OCI-LY1 (cell line): ENCODE results near the gene FYN.

Experiments
- EZH2 ChIP-seq: fragments of 200-600 bp; sonication (generic), shearing (Covaris generic); IDR thresholded peaks from 2 replicates; pipeline ENCODE4 v1.8.0; 2017; ENCODE audit warnings: borderline replicate concordance, mixed run types, mild to moderate bottlenecking, antibody characterized with exemption, low read length, moderate library complexity, mixed read lengths
- TF ChIP-seq, protein P1 (sequence below): fragments of 200-600 bp; sonication (generic), shearing (Covaris generic); IDR thresholded peaks from 2 replicates; pipeline ENCODE4 v1.5.1; 2017; ENCODE audit warnings: mild to moderate bottlenecking, antibody characterized with exemption, low read length, moderate library complexity, mixed read lengths

DNA sequence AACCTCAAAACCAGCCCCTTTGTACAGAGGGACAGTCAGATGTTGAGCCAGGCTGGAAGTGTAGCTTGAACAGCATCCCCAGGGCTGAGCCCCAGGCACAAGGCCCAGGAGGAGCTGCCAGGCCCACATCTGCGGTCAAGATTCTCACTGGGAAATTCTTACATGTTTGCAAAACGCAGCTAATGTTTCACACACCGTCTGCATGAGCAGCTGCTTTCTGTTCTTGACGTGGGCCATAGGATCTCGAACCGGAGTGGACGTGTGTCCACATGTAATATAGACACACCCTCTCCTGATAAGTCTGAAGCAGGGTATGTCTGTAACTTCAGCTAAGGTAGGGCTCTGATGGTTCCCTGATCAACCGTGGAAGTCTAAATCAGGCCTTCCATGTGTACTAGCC is 226.3 kb downstream of the FYN start:
- TF ChIP-seq, protein P1, sequence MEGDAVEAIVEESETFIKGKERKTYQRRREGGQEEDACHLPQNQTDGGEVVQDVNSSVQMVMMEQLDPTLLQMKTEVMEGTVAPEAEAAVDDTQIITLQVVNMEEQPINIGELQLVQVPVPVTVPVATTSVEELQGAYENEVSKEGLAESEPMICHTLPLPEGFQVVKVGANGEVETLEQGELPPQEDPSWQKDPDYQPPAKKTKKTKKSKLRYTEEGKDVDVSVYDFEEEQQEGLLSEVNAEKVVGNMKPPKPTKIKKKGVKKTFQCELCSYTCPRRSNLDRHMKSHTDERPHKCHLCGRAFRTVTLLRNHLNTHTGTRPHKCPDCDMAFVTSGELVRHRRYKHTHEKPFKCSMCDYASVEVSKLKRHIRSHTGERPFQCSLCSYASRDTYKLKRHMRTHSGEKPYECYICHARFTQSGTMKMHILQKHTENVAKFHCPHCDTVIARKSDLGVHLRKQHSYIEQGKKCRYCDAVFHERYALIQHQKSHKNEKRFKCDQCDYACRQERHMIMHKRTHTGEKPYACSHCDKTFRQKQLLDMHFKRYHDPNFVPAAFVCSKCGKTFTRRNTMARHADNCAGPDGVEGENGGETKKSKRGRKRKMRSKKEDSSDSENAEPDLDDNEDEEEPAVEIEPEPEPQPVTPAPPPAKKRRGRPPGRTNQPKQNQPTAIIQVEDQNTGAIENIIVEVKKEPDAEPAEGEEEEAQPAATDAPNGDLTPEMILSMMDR = no peak
- TF ChIP-seq EZH2 = no peak
